Endodermal cell (in vitro differentiated cells): Measurements from ENCODE around the gene AMPD3. TPM values are rescaled to one million over a fixed set of nuclear protein-coding genes. Genes with fewer than 3 reads are reported as not detected.

Experiments used
- DNase-seq: peaks from one replicate; pipeline ENCODE4 v3.0.0-alpha.2; 2017
- H3K27ac ChIP-seq: 2 replicates; pipeline ENCODE4 v1.5.1; 2013; ENCODE audit warnings: mild to moderate bottlenecking, low read depth, low read length, moderate library complexity
- H3K27me3 ChIP-seq: 2 replicates; pipeline ENCODE4 v1.6.1; 2013; ENCODE audit warnings: mild to moderate bottlenecking, low read length, moderate library complexity; ENCODE audit not compliant: insufficient read depth, control insufficient read depth, poor library complexity, severe bottlenecking
- H3K36me3 ChIP-seq: 2 replicates; pipeline ENCODE4 v1.7.0; 2013; ENCODE audit warnings: mild to moderate bottlenecking, low read length, moderate library complexity; ENCODE audit not compliant: control insufficient read depth, insufficient read depth
- H3K4me1 ChIP-seq: one replicate; pipeline ENCODE4 v1.7.0; 2013; ENCODE audit warnings: low read length; ENCODE audit not compliant: control insufficient read depth, insufficient read depth
- H3K4me3 ChIP-seq: 2 replicates; pipeline ENCODE4 v1.5.1; 2013; ENCODE audit warnings: mild to moderate bottlenecking, low read length, moderate library complexity
- H3K9ac ChIP-seq: 2 replicates; pipeline ENCODE4 v1.6.1; 2013; ENCODE audit warnings: mild to moderate bottlenecking, low read length, moderate library complexity; ENCODE audit not compliant: poor library complexity, severe bottlenecking; ENCODE audit errors: extremely low read depth
- H3K9me3 ChIP-seq: 2 replicates; pipeline ENCODE4 v1.6.1; 2013; ENCODE audit warnings: mild to moderate bottlenecking, low read length, moderate library complexity; ENCODE audit not compliant: control insufficient read depth
- H3K27ac Mint-ChIP-seq: 2 replicates; pipeline ENCODE4 v1.8.0; 2020; ENCODE audit warnings: mixed read lengths
- H3K27me3 Mint-ChIP-seq: 2 replicates; pipeline ENCODE4 v1.8.0; 2021; ENCODE audit warnings: mild to moderate bottlenecking, mixed read lengths; ENCODE audit not compliant: insufficient read depth
- H3K36me3 Mint-ChIP-seq: 2 replicates; pipeline ENCODE4 v1.8.0; 2020; ENCODE audit warnings: low read depth, mixed read lengths
- H3K4me1 Mint-ChIP-seq: 2 replicates; pipeline ENCODE4 v1.8.0; 2020; ENCODE audit warnings: mixed read lengths
- H3K4me3 Mint-ChIP-seq: 2 replicates; pipeline ENCODE4 v1.8.0; 2020; ENCODE audit warnings: mild to moderate bottlenecking, moderate library complexity, mixed read lengths
- H3K9me3 Mint-ChIP-seq: 2 replicates; pipeline ENCODE4 v1.8.0; 2020; ENCODE audit warnings: mild to moderate bottlenecking, mixed read lengths
- WGBS, 2 experiments: methylation state at CpG; one replicate each; pipeline versions ENCODE4 v1.1.5 to v1.1.7; 2013; ENCODE audit warnings: missing lambda C conversion rate in 2 of 2, mixed read lengths in 1 of 2; ENCODE audit not compliant: insufficient coverage in 1 of 2, insufficient read length in 1 of 2; 5-methylcytosine and 5-hydroxymethylcytosine counted together
- total RNA-seq, 2 donors: library from RNA; stranded (reverse); fragmentation: NEBNext Ultra II Directional in 1 of 2; extraction: Animal tissue kit (Norgen Biotek cat#: 25700) in 1 of 2; gene quantifications; 2 replicates in 1 of 2; 3 replicates in 1 of 2; pipeline ENCODE4 v1.2.1, GENCODE V29; 2021
- TF ChIP-seq, protein P1 (sequence below): fragments of 200-600 bp; sonication (generic); conservative IDR thresholded peaks from 2 replicates; pipeline ENCODE4 v1.5.0; 2021; ENCODE audit warnings: antibody characterized with exemption, mild to moderate bottlenecking

AMPD3 gene
- total RNA-seq, 2 donors from 2014 or later: 7.1 to 7.9 TPM

DNA sequence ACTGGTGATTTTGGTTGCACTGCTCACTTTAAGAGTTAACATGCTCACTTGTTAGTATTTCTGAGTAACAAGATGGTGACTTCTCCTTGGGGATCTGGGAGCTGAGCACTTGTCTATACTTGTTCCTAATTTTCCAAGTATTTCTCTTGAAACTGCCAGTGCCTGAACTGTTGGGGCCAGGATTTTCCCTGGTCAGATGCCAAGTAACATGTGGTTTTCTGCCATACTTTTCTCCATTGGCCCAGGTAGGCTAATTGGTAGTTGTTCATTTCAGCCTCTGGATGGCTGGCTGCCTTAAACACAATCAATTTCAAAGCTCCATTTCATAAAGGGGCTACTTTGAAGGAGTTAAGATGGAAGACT is 50.9 kb downstream of the AMPD3 start:
- Mint-ChIP-seq H3K4me1 (no peaks in the 10 kb centered on the region), H3K27me3 (no peaks in the 10 kb centered on the region), H3K36me3 (peaks cover 11% of the 10 kb centered on the region), H3K27ac (no peak overlapping the region), H3K9me3 (no peaks in the 10 kb centered on the region), H3K4me3 (no peak overlapping the region)
- TF ChIP-seq, protein P1, sequence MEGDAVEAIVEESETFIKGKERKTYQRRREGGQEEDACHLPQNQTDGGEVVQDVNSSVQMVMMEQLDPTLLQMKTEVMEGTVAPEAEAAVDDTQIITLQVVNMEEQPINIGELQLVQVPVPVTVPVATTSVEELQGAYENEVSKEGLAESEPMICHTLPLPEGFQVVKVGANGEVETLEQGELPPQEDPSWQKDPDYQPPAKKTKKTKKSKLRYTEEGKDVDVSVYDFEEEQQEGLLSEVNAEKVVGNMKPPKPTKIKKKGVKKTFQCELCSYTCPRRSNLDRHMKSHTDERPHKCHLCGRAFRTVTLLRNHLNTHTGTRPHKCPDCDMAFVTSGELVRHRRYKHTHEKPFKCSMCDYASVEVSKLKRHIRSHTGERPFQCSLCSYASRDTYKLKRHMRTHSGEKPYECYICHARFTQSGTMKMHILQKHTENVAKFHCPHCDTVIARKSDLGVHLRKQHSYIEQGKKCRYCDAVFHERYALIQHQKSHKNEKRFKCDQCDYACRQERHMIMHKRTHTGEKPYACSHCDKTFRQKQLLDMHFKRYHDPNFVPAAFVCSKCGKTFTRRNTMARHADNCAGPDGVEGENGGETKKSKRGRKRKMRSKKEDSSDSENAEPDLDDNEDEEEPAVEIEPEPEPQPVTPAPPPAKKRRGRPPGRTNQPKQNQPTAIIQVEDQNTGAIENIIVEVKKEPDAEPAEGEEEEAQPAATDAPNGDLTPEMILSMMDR: no peak
- Histone ChIP-seq H3K27ac (no peak overlapping the region), H3K36me3 (no peaks in the 10 kb centered on the region), H3K9ac (no peak overlapping the region), H3K9me3 (no peaks in the 10 kb centered on the region), H3K4me3 (no peak overlapping the region), H3K4me1 (no peaks in the 10 kb centered on the region), H3K27me3 (no peaks in the 10 kb centered on the region)
- no peak for DNase-seq

DNA sequence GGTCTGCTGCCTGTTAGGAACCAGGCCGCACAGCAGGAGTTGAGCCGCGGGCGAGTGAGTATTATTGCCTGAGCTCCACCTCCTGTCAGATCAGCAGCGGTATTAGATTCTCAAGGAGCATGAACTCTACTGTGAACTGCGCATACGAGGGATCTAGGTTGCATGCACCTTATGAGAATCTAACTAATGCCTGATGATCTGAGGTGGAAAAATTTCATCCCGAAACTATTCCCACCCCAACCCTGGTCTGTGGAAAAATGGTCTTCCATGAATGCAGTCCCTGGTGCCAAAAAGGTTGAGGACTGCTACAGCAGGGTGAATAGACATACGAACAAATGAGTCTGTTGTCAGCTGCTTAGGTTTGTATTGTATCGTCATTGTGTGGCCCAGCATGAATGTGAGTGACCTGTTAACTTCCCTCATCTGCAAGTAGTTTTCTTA is 56.1 kb downstream of the AMPD3 start:
- Histone ChIP-seq H3K4me1 (peaks cover 4% of the 10 kb centered on the region), H3K36me3 (peaks cover 4% of the 10 kb centered on the region), H3K27me3 (no peaks in the 10 kb centered on the region), H3K27ac (no peak overlapping the region), H3K9me3 (no peaks in the 10 kb centered on the region), H3K9ac (no peak overlapping the region), H3K4me3 (no peak overlapping the region)
- H3K36me3 Mint-ChIP-seq: peaks cover 2% of the 10 kb centered on the region
- H3K4me1 Mint-ChIP-seq: no peaks in the 10 kb centered on the region
- WGBS, 2 experiments: 16 to 23% methylated on average over 7 to 10 of the region's 10 CpGs
- peak; percentile 88 for DNase-seq
- peak overlapping the region; percentile 40 for H3K4me3 Mint-ChIP-seq
- H3K9me3 Mint-ChIP-seq: no peaks in the 10 kb centered on the region
- TF ChIP-seq, protein P1: no peak
- peak overlapping the region; percentile 74 for H3K27ac Mint-ChIP-seq
- no peaks in the 10 kb centered on the region for H3K27me3 Mint-ChIP-seq

DNA sequence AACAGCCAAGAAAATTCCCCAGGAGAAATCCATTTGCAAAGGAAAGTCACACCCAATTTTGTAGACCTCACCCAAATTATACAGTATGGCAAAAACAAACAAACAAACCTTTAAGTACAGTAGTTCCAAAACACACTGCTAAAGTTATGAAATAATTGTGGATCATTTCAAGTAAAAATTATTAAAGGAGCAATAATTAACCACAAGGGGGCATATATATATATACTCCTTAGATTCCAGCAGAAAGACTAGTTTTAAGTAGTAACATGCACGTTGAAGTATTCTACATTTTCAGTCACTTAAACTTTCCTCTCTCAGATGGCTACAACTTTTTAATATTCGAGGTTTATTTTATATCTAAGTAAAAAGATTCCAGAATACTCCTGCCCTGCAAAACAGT is 59.1 kb downstream of the AMPD3 start:
- Histone ChIP-seq H3K9ac (no peak overlapping the region), H3K36me3 (peaks cover 17% of the 10 kb centered on the region), H3K27ac (no peak overlapping the region), H3K4me1 (peaks cover 4% of the 10 kb centered on the region), H3K9me3 (no peaks in the 10 kb centered on the region), H3K4me3 (no peak overlapping the region), H3K27me3 (no peaks in the 10 kb centered on the region)
- H3K9me3 Mint-ChIP-seq: no peaks in the 10 kb centered on the region
- no peaks in the 10 kb centered on the region for H3K27me3 Mint-ChIP-seq
- no peak overlapping the region for H3K4me3 Mint-ChIP-seq
- H3K4me1 Mint-ChIP-seq: no peaks in the 10 kb centered on the region
- no peak overlapping the region for H3K27ac Mint-ChIP-seq
- DNase-seq: no peak
- WGBS, 2 experiments: 80 to 100% methylated on average over 1 to 2 of the region's 2 CpGs
- TF ChIP-seq, protein P1: peak; percentile 61
- peaks cover 6% of the 10 kb centered on the region for H3K36me3 Mint-ChIP-seq
